Natural killer cell (primary cell): Measurements from ENCODE around the gene CHP2. TPM values are rescaled to one million over a fixed set of nuclear protein-coding genes. Genes with fewer than 3 reads are reported as not detected.

ENCODE experiments used
- ATAC-seq, 3 donors: fragments of 150-1000 bp in 2 of 3; fragments of 200-7000 bp in 1 of 3; cut with Tn5 transposase; 1 replicate in 1 of 3; 2 replicates in 2 of 3; pipeline ENCODE4 v1.10.0; 2021; ENCODE audit warnings: mild to moderate bottlenecking in 2 of 3, moderate library complexity in 2 of 3
- DNase-seq, 2 donors: peaks; one replicate each; pipeline versions ENCODE4 v3.0.0 to v3.0.0-alpha.2; 2013 to 2021; ENCODE audit warnings: mixed read lengths in 1 of 2
- H3K27ac ChIP-seq: one replicate; pipeline ENCODE4 v1.5.1; 2013; ENCODE audit warnings: mild to moderate bottlenecking, low read length
- H3K27me3 ChIP-seq: one replicate; pipeline ENCODE4 v1.6.1; 2013; ENCODE audit warnings: low read length; ENCODE audit not compliant: control insufficient read depth, insufficient read depth
- H3K36me3 ChIP-seq: one replicate; pipeline ENCODE4 v1.6.1; 2013; ENCODE audit warnings: low read length; ENCODE audit not compliant: control insufficient read depth, insufficient read depth
- H3K4me1 ChIP-seq: one replicate; pipeline ENCODE4 v1.6.1; 2013; ENCODE audit warnings: low read length; ENCODE audit not compliant: control insufficient read depth, insufficient read depth
- H3K4me3 ChIP-seq: one replicate; pipeline ENCODE4 v1.5.1; 2013; ENCODE audit warnings: low read length
- H3K9me3 ChIP-seq: one replicate; pipeline ENCODE4 v1.6.1; 2013; ENCODE audit warnings: low read length; ENCODE audit not compliant: control insufficient read depth, insufficient read depth
- H3K27ac Mint-ChIP-seq, 2 donors: one replicate each; pipeline ENCODE4 v1.8.0; 2022; ENCODE audit warnings: mild to moderate bottlenecking in 2 of 2, mixed read lengths in 2 of 2, moderate library complexity in 1 of 2
- H3K27me3 Mint-ChIP-seq, 2 donors: one replicate each; pipeline ENCODE4 v1.8.0; 2022; ENCODE audit warnings: low read depth in 2 of 2, mixed read lengths in 2 of 2
- H3K36me3 Mint-ChIP-seq: one replicate; pipeline ENCODE4 v1.8.0; 2022; ENCODE audit warnings: mixed read lengths
- H3K4me1 Mint-ChIP-seq, 2 donors: one replicate each; pipeline ENCODE4 v1.8.0; 2022; ENCODE audit warnings: mixed read lengths in 2 of 2
- H3K4me3 Mint-ChIP-seq: one replicate; pipeline ENCODE4 v1.8.0; 2022; ENCODE audit warnings: mild to moderate bottlenecking, moderate library complexity, mixed read lengths
- H3K9me3 Mint-ChIP-seq, 2 donors: one replicate each; pipeline ENCODE4 v1.8.0; 2022; ENCODE audit warnings: mixed read lengths in 2 of 2
- WGBS: methylation state at CpG from one replicate; pipeline ENCODE4 v1.1.7; 2013; ENCODE audit warnings: missing lambda C conversion rate; ENCODE audit not compliant: insufficient coverage; 5-methylcytosine and 5-hydroxymethylcytosine counted together
- intact Hi-C: fragments of 100-400 bp; cut with micrococcal nuclease; formaldehyde crosslinking; loops from one replicate; pipeline ENCODE4 v1.14.2; 2022
- total RNA-seq, 4 donors: library from RNA; stranded (reverse); fragments of 120-200 nt in 1 of 4; gene quantifications; one replicate each; pipeline versions ENCODE4 v1.2.3 to v1.2.4, GENCODE V29; 2013 to 2022
- TF ChIP-seq, protein P1 (sequence below): fragments of 200-600 bp; IDR thresholded peaks from one replicate; pipeline ENCODE4 v1.8.0; 2022; ENCODE audit warnings: antibody characterized with exemption

The CHP2 gene
- total RNA-seq, 3 donors from 2014 or later (not counting 1 experiment from before 2014, with no cell fraction given) = not detected

DNA sequence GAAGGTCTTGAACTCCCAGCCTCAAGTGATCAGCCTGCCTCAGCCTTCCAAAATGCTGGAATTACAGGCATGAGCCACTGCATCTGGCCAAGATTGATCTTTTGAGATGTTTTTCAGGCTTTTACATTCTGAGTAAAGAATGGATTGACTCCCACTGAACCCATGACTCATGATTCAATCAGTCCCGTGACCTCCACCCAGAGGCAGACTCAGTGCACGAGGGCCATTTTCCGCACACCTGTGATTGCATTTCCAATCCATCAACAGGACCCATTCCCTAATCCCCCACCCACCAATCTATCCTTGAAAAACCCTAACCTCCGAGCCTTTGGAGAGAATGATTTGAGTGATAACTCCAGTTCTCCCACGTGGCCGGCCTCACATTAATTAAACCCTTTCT is 40.6 kb downstream of the CHP2 start:
- H3K27ac Mint-ChIP-seq = no peak overlapping the region
- H3K4me3 Mint-ChIP-seq = no peak overlapping the region
- Histone ChIP-seq H3K4me1 (no peaks in the 10 kb centered on the region), H3K9me3 (no peaks in the 10 kb centered on the region), H3K4me3 (no peak overlapping the region), H3K27me3 (no peaks in the 10 kb centered on the region), H3K36me3 (no peaks in the 10 kb centered on the region), H3K27ac (no peak overlapping the region)
- H3K36me3 Mint-ChIP-seq = no peaks in the 10 kb centered on the region
- DNase-seq = no peak
- H3K4me1 Mint-ChIP-seq = no peaks in the 10 kb centered on the region
- peaks cover 0 to 11% of the 10 kb centered on the region in 2 donors for H3K27me3 Mint-ChIP-seq
- no peak for ATAC-seq
- 94% methylated on average over 5 of the region's 6 CpGs for WGBS
- no peaks in the 10 kb centered on the region for H3K9me3 Mint-ChIP-seq
- TF ChIP-seq, protein P1, sequence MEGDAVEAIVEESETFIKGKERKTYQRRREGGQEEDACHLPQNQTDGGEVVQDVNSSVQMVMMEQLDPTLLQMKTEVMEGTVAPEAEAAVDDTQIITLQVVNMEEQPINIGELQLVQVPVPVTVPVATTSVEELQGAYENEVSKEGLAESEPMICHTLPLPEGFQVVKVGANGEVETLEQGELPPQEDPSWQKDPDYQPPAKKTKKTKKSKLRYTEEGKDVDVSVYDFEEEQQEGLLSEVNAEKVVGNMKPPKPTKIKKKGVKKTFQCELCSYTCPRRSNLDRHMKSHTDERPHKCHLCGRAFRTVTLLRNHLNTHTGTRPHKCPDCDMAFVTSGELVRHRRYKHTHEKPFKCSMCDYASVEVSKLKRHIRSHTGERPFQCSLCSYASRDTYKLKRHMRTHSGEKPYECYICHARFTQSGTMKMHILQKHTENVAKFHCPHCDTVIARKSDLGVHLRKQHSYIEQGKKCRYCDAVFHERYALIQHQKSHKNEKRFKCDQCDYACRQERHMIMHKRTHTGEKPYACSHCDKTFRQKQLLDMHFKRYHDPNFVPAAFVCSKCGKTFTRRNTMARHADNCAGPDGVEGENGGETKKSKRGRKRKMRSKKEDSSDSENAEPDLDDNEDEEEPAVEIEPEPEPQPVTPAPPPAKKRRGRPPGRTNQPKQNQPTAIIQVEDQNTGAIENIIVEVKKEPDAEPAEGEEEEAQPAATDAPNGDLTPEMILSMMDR = no peak
- intact Hi-C loops = loop anchor here (5.0 kb wide), 1 partner anchor 707 kb away; no protein-coding TSS in a partner anchor

DNA sequence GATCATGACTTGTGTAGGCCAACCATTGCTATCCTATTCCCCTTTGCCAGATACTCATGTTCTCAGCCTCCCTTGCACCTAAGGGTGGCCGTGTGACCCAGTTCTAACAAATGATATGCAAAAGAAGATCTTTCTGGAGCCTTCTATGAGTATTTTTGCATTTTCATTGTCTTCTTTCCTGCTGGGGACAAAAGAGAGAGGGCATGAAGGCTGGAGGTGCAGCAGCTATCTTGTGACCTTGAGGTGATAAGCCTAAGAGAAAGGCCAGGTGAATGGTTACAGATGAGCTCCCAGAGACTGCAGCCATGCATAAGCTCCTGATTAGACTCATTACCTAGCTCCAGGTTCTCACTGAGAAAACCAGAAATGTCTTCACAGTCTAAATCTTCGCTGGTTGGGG is 42.1 kb downstream of the CHP2 start:
- Histone ChIP-seq H3K4me1 (no peaks in the 10 kb centered on the region), H3K36me3 (no peaks in the 10 kb centered on the region), H3K4me3 (no peak overlapping the region), H3K27ac (no peak overlapping the region), H3K27me3 (no peaks in the 10 kb centered on the region), H3K9me3 (no peaks in the 10 kb centered on the region)
- no peak for DNase-seq
- H3K27ac Mint-ChIP-seq = no peak overlapping the region
- TF ChIP-seq, protein P1 = no peak
- H3K4me1 Mint-ChIP-seq = peaks cover 0 to 8% of the 10 kb centered on the region in 2 donors
- no peaks in the 10 kb centered on the region for H3K9me3 Mint-ChIP-seq
- no peak for ATAC-seq
- H3K4me3 Mint-ChIP-seq = no peak overlapping the region
- H3K27me3 Mint-ChIP-seq = peaks cover 0 to 11% of the 10 kb centered on the region in 2 donors
- H3K36me3 Mint-ChIP-seq = no peaks in the 10 kb centered on the region
- intact Hi-C loops = loop anchor here (5.0 kb wide), 1 partner anchor 705 kb away; no protein-coding TSS in a partner anchor
- 83% methylated on average over 2 of the region's 2 CpGs for WGBS

DNA sequence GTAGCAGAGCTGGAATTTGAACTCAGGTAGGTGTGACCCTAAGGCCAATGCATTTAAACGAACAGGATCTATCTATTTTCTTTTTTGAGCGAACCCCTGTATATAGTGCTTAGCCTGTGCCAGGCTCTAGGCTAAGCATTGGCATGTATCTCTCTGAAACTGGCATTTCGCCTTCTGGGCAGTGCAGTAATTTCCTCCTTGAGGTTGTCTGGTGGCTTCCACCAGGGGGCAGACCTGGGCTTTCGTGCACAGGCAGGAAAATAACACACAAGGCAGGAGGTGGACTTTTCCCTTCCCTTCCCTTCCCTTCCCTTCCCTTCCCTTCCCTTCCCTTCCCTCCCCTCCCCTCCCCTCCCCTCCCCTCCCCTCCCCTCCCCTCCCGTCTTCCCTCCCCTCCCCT is 46.6 kb downstream of the CHP2 start:
- peaks cover 0 to 11% of the 10 kb centered on the region in 2 donors for H3K27me3 Mint-ChIP-seq
- Histone ChIP-seq H3K27me3 (no peaks in the 10 kb centered on the region), H3K4me3 (no peak overlapping the region), H3K36me3 (no peaks in the 10 kb centered on the region), H3K4me1 (no peaks in the 10 kb centered on the region), H3K9me3 (no peaks in the 10 kb centered on the region), H3K27ac (no peak overlapping the region)
- no peak overlapping the region for H3K4me3 Mint-ChIP-seq
- 7% methylated on average over 4 of the region's 5 CpGs for WGBS
- H3K4me1 Mint-ChIP-seq = peaks cover 9 to 16% of the 10 kb centered on the region in 2 donors
- DNase-seq (peak; percentile 78 to 89), ATAC-seq (peak; percentile 74 to 81 (median 78))
- intact Hi-C loops = loop anchor here (1.0 to 5.0 kb wide), 3 partner anchors 36 to 235 kb away; partner anchors contain the start of gene PRKCB
- peak overlapping the region in 1 of 2 donors; percentile 51 for H3K27ac Mint-ChIP-seq
- TF ChIP-seq, protein P1 = peak; percentile 65
- H3K36me3 Mint-ChIP-seq = no peaks in the 10 kb centered on the region
- no peaks in the 10 kb centered on the region for H3K9me3 Mint-ChIP-seq

- Mint-ChIP-seq H3K4me3 (no peak overlapping the region), H3K27ac (no peak overlapping the region), H3K36me3 (no peaks in the 10 kb centered on the region), H3K4me1 (peaks cover 9 to 21% of the 10 kb centered on the region in 2 donors), H3K9me3 (no peaks in the 10 kb centered on the region), H3K27me3 (peaks cover 0 to 2% of the 10 kb centered on the region in 2 donors)
- Histone ChIP-seq H3K4me3 (no peak overlapping the region), H3K4me1 (no peaks in the 10 kb centered on the region), H3K36me3 (no peaks in the 10 kb centered on the region), H3K27me3 (no peaks in the 10 kb centered on the region), H3K27ac (no peak overlapping the region), H3K9me3 (no peaks in the 10 kb centered on the region)
- ATAC-seq = no peak
- intact Hi-C loops = loop anchor here (1.0 to 5.0 kb wide), 3 partner anchors 35 to 208 kb away; partner anchors contain the start of gene PRKCB
- DNase-seq = no peak
- WGBS = no CpG with 5 or more reads among the region's 2 CpGs
- TF ChIP-seq, protein P1 = no peak
Measured at GRCh38 chr16:23802776-23803175, 48.0 kb downstream of the CHP2 start.
